GM21423 (cell line): Measurements from ENCODE around the gene GTPBP6.
A peak's percentile ranks its signal among the peaks of the same experiment; 100 is the strongest.
"Not testable (repeated sequence)": the region's sequence is repeated elsewhere in the genome, so short reads cannot be mapped to it uniquely, and the experiment has no call there.

Experiments
- ATAC-seq: cut with Tn5 transposase; IDR thresholded peaks from one replicate; pipeline ENCODE4 v1.9.1; 2021; ENCODE audit warnings: mild to moderate bottlenecking, moderate library complexity; ENCODE audit not compliant: unreplicated experiment

GTPBP6 gene

GRCh38 chrX:295136-295535, 23.5 kb downstream of the GTPBP6 start:
- ATAC-seq: no peak

- ATAC-seq: no peak
These were observed 25.4 kb downstream of the GTPBP6 start for GRCh38 chrX:292900-293897.

- no peak for ATAC-seq
These were observed 27.1 kb downstream of the GTPBP6 start for GRCh38 chrX:291411-291901.

- ATAC-seq: no peak
These were observed 28.0 kb downstream of the GTPBP6 start for GRCh38 chrX:290476-291166.

- no peak for ATAC-seq
These were observed 30.0 kb downstream of the GTPBP6 start for GRCh38 chrX:288561-288991.

- no peak for ATAC-seq
These were observed 30.9 kb downstream of the GTPBP6 start for GRCh38 chrX:287670-288069.

GRCh38 chrX:285076-285677, 33.4 kb downstream of the GTPBP6 start:
- ATAC-seq: no peak

GRCh38 chrX:283115-283845, 35.3 kb downstream of the GTPBP6 start:
- peak; percentile 95 for ATAC-seq

- ATAC-seq: not testable (repeated sequence)
These were observed 36.5 kb downstream of the GTPBP6 start for GRCh38 chrX:282000-282681.

- peak; percentile 22 for ATAC-seq
These were observed 37.2 kb downstream of the GTPBP6 start, which contains the start of gene PLCXD1 for GRCh38 chrX:281166-281999. PLCXD1 (plus strand) TSS chrX:281381; CDS start chrX:284188, 2,807 bp downstream.

- ATAC-seq: not testable (repeated sequence)
These were observed 37.9 kb downstream of the GTPBP6 start for GRCh38 chrX:280722-281121.

GRCh38 chrX:279757-280604, 38.6 kb downstream of the GTPBP6 start:
- ATAC-seq: not testable (repeated sequence)

- peak; percentile 30 for ATAC-seq
These were observed 41.9 kb downstream of the GTPBP6 start for GRCh38 chrX:276581-277201.

GRCh38 chrX:275967-276580, 42.5 kb downstream of the GTPBP6 start:
- ATAC-seq: peak; percentile 81

- ATAC-seq: peak; percentile 26
These were observed 43.1 kb downstream of the GTPBP6 start for GRCh38 chrX:275476-275966.

GRCh38 chrX:274904-275475, 43.6 kb downstream of the GTPBP6 start:
- no peak for ATAC-seq
